NT2/D1 (cell line): ENCODE results near the gene RSPH6A.
A peak's percentile ranks its signal among the peaks of the same experiment; 100 is the strongest.

ENCODE experiments used
- DNase-seq: peaks from one replicate; pipeline ENCODE4 v3.0.0-alpha.2; 2011; ENCODE audit warnings: low read depth, low spot score
- H3K27me3 ChIP-seq: 2 replicates; pipeline ENCODE4 v1.6.0; 2011; ENCODE audit warnings: mild to moderate bottlenecking; ENCODE audit not compliant: insufficient read length, insufficient read depth
- H3K36me3 ChIP-seq: 2 replicates; pipeline ENCODE4 v1.6.1; 2011; ENCODE audit warnings: mild to moderate bottlenecking, low read length, mixed read lengths; ENCODE audit not compliant: insufficient read depth, insufficient read length
- H3K4me1 ChIP-seq: 2 replicates; pipeline ENCODE4 v1.5.1; 2011; ENCODE audit not compliant: insufficient read depth, insufficient read length
- H3K4me3 ChIP-seq: 2 replicates; pipeline ENCODE4 v1.5.1; 2011; ENCODE audit warnings: low read depth; ENCODE audit not compliant: insufficient read length
- H3K9ac ChIP-seq: 2 replicates; pipeline ENCODE4 v1.6.0; 2011; ENCODE audit warnings: low read depth; ENCODE audit not compliant: insufficient read length
- H3K9me3 ChIP-seq: 2 replicates; pipeline ENCODE4 v1.5.1; 2011; ENCODE audit warnings: mild to moderate bottlenecking, low read length; ENCODE audit not compliant: insufficient read depth
- SUZ12 ChIP-seq: IDR thresholded peaks from 2 replicates; pipeline ENCODE4 v1.6.1; 2011; ENCODE audit not compliant: insufficient read length, insufficient read depth; ENCODE audit errors: extremely low read depth
- YY1 ChIP-seq: IDR thresholded peaks from 2 replicates; pipeline ENCODE4 v1.6.1; 2011; ENCODE audit not compliant: insufficient read length, insufficient read depth
- ZNF274 ChIP-seq: IDR thresholded peaks from 2 replicates; pipeline ENCODE4 v1.6.1; 2011; ENCODE audit warnings: mild to moderate bottlenecking, low read depth, low read length

RSPH6A gene

DNA sequence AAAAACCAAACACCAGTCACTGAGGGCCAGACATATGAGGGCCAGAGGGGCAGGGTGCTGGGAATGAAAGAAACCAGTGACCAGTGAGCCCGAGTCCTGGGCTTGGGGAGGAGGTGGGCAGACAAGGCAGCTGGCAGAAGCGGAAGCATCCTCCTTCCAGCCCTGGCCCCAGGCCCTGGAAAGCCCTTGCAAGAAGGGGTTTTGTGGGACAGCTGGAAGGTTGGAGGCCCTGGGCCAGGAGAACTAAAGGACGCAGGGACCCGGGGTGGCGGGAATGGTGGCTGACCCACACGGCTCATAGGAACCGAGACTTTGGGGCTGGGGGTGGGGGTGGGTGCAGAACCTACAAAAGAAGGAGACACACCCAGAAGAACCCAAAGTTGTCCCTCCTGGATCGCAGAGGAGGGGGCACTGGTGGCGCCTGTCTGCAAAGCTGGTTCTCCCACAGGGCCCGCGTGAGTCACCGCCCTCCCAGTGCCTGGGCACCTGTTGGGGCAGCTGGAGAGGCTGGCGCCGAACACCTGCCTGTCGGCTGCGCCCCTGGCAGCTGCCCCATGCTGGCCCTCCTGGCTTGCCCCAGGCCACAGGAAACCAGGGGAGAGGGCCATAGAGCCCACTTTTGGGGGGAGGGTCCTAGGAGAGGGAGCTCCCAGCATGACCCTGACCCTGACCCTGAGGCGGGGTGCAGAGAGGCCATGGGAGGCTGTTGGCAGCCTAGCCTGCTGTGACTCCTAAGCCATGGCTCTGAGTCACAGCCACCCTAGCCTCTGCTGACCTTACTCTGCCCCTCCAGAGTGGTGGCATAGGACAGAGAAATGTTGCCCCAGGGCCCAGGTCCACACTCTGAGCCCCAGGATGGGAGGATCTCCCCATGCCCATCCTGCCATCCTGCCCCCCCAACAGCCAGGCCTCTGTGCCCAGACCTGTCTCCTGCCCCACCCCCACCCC is 33.6 kb downstream of the RSPH6A start:
- Histone ChIP-seq H3K36me3 (peaks cover 50% of the 10 kb centered on the region), H3K9ac (peak overlapping the region; percentile 50), H3K27me3 (no peaks in the 10 kb centered on the region), H3K4me3 (peak overlapping the region; percentile 8), H3K4me1 (peaks cover 27% of the 10 kb centered on the region), H3K9me3 (no peaks in the 10 kb centered on the region)
- TF ChIP-seq SUZ12 = no peak
- TF ChIP-seq YY1 = no peak
- TF ChIP-seq ZNF274 = no peak
- DNase-seq = no peak

- H3K4me3 ChIP-seq = no peak overlapping the region
- H3K4me1 ChIP-seq = peaks cover 27% of the 10 kb centered on the region
- H3K9ac ChIP-seq = peak overlapping the region; percentile 56
Observed at GRCh38 chr19:45780448-45781213, 34.5 kb downstream of the RSPH6A start.

DNA sequence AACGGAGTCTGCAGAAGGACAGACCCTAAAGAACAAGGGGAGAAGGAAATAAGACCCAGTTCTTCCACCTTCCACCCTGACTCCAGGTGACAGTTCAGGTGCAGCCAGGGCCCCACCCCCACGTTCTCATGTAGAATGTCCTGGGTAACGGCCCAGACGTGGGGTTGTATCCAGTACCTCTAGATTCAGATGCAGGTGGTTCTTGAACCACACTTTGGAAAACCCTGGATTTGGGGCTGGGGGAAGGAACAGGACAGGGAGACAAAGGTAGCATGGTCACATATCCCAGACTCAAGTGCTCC is 35.0 kb downstream of the RSPH6A start:
- Histone ChIP-seq H3K9ac (peak overlapping the region; percentile 26), H3K27me3 (no peaks in the 10 kb centered on the region), H3K4me1 (peaks cover 27% of the 10 kb centered on the region), H3K9me3 (no peaks in the 10 kb centered on the region), H3K4me3 (no peak overlapping the region), H3K36me3 (peaks cover 43% of the 10 kb centered on the region)
- no peak for DNase-seq
- TF ChIP-seq YY1 (no peak), SUZ12 (no peak), ZNF274 (no peak)

More at GRCh38 chr19:45780448-45781213, 34.5 kb downstream of the RSPH6A start:
- Histone ChIP-seq H3K36me3 (peaks cover 44% of the 10 kb centered on the region), H3K27me3 (no peaks in the 10 kb centered on the region), H3K9me3 (no peaks in the 10 kb centered on the region)
- TF ChIP-seq SUZ12 (no peak), YY1 (no peak), ZNF274 (no peak)
- DNase-seq = no peak

- Histone ChIP-seq H3K4me3 (peak overlapping the region; percentile 28), H3K27me3 (no peaks in the 10 kb centered on the region), H3K4me1 (peaks cover 24% of the 10 kb centered on the region), H3K9ac (peak overlapping the region; percentile 32), H3K9me3 (no peaks in the 10 kb centered on the region), H3K36me3 (peaks cover 42% of the 10 kb centered on the region)
- TF ChIP-seq YY1 (no peak), SUZ12 (no peak), ZNF274 (no peak)
- no peak for DNase-seq
Observed at GRCh38 chr19:45779231-45780145, 35.6 kb downstream of the RSPH6A start.

DNA sequence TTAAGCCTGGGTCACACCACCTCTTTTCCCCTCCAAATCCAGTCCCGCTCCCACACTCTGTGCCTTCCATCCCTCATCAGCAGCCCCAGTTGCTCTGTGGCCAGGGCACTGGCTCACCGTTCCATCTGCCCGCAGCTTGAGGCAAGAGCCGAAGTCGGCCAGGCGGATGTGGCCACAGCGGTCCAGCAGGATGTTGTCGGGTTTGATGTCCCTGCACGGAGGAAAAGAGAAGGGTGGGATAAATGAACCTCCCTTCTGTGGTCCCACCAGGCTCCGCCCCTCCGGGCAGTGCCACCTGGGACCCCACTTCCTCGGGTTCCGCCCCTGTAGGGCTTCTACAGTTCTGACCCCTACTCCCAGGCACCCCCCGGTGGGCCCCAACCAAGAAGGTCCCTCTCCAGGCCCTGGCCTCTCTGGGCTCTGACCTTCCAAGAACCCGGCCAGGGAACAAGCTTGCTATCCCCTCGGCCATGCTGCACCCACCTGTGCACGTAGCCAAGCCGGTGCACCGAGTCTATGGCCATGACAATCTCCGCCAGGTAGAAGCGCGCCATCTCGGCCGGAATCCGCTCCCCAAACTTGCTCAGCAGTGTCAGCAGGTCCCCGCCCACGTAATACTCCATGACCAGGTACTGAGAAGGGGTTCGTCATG is 37.0 kb downstream of the RSPH6A start:
- DNase-seq = no peak
- H3K4me1 ChIP-seq = peaks cover 23% of the 10 kb centered on the region
- no peak overlapping the region for H3K9ac ChIP-seq
- no peak overlapping the region for H3K4me3 ChIP-seq
- peaks cover 46% of the 10 kb centered on the region for H3K36me3 ChIP-seq
- no peaks in the 10 kb centered on the region for H3K27me3 ChIP-seq
- no peaks in the 10 kb centered on the region for H3K9me3 ChIP-seq
- TF ChIP-seq SUZ12 (no peak), ZNF274 (no peak), YY1 (no peak)

DNA sequence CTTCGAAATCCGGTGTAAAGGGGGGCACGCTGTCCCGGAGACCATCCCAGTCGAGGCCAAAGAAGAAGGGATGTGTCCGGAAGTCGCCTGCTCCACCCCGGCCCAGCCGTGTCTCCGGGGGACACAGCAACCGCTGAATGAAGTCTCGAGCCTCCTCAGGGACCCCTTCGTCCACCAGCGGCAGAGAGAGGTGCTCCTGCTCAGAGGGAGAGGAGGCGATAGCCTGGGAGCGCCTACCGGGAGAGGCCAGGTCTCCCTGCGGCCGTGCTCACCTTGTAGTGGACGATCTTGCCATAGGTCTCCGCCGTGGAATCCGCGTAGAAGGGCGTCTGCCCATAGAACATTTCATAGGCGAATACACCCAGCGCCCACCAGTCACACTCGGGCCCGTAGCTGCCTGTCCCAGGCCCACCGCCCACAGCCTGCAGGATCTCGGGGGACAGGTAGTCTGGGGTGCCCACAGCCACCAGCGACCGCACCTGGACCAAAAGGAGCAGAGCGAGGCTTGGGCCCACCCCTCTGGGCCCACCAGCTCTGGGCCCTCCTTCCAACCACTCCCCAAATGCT is 37.6 kb downstream of the RSPH6A start:
- TF ChIP-seq YY1 (no peak), ZNF274 (no peak), SUZ12 (no peak)
- Histone ChIP-seq H3K9me3 (no peaks in the 10 kb centered on the region), H3K4me1 (peaks cover 23% of the 10 kb centered on the region), H3K4me3 (no peak overlapping the region), H3K36me3 (peaks cover 52% of the 10 kb centered on the region), H3K27me3 (no peaks in the 10 kb centered on the region), H3K9ac (no peak overlapping the region)
- DNase-seq = no peak
